ENCODE results near the gene SYT5. TPM values are rescaled to one million over a fixed set of nuclear protein-coding genes. Genes with fewer than 3 reads are reported as not detected.

Gene SYT5
- 1.3 and 2.0 TPM in 2 replicates for total RNA-seq (2013; cell fraction: nucleolus; rRNA removed)
- total RNA-seq (2014; rRNA removed): not detected in 2 replicates
- not detected in 2 replicates for total RNA-seq (2014; rRNA removed; fragmentation: Illumina TruSeq; extraction: Trizol)
- total RNA-seq (2021): not detected in 2 replicates
- not detected for polyA plus RNA-seq (2011; ENCODE audit: low read depth)
- polyA plus RNA-seq (2011; rRNA removed): 0.26 TPM in 1 of 2 replicates, not detected in the other
- polyA plus RNA-seq (2011; cell fraction: cytosol; rRNA removed): 0.21 and 0.30 TPM in 2 replicates
- polyA plus RNA-seq (2011; cell fraction: nucleus; rRNA removed): 0.13 and 0.30 TPM in 2 replicates
- polyA plus RNA-seq (2012): not detected in 2 replicates
- polyA plus RNA-seq (2014; fragmentation: Illumina TruSeq; extraction: Trizol): not detected in 2 replicates
- not detected for polyA plus RNA-seq (2014; fragmentation: Nextera tagmentation; extraction: Ambion mirVana)
- 0.09 and 0.79 TPM in 2 replicates for polyA plus RNA-seq (2014; rRNA removed)
- polyA plus RNA-seq (2016; fragmentation: Nextera tagmentation; extraction: Ambion mirVana): under 1 TPM in 1 of 2 experiments, not detected in 1; 0.04 TPM
- not detected in 2 replicates for polyA minus RNA-seq (2011; rRNA and poly(A)+ RNA removed)
- not detected in 2 replicates for polyA minus RNA-seq (2011; cell fraction: cytosol; rRNA and poly(A)+ RNA removed)
- not detected in 2 replicates for polyA minus RNA-seq (2011; cell fraction: nucleus; rRNA and poly(A)+ RNA removed)
- percentile 23 among the genes with signal in this experiment for Bru-seq, nascent RNA
- BruChase-seq, experiment 1, labeled RNA remaining after a 6-hour chase: percentile 22 among the genes with signal in this experiment
- BruChase-seq, experiment 2, labeled RNA remaining after a 2-hour chase: percentile 20 among the genes with signal in this experiment
- long read RNA-seq, experiment 1: 0 reads
- long read RNA-seq, experiment 2: 0 reads

DNA sequence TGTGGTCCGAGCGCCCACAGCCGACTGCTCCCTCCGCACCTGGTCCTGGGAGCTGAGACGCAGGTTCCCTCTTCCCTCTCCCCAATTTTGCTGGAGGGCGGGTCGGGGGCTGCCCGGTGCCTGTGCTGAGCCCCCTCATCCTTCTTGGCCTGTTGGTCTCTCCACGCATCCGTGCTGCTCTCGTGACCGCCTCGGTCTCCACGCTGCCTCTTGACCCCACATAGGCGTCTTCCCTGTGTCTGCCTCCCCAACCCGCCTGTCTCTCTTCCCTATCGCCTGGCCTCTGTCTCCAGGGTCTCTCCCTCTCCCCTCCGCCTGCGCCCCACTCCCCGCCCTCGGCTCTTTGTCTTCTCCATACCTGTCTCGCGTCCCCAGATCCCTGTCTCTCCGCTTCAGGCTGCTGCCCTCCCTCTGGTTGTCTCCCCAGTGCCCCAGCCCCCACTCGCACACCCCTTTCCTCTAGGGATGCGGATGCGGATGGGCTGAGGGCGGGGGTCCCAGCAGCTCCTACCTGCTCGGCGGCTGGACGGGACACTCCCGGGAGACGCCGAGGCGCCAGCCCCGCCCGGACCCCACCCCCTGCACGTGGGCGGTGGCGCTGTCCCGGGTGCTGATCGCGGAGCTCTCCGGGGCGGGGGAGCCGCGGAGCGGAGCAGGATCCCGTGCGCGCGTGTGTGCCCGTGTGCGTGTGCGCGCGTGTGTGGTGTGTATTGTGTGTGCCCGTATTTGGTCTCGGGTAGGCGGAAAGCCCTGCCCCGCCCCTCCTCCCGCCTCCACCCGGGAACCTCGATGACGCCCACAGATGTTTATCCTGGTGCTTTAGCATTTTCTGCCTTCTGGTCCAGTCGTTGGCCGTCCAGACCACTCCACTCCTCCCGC lies at the start of gene SYT5:
Gene SYT5 (minus strand): TSS at position 684 of the 879 bp plus-strand sequence. CDS start 1,248 bp downstream, outside the sequence.
- Histone ChIP-seq H3K27me3 (replicated peaks in 1 of 2; ENCODE audit: control insufficient read depth in 2 of 2, insufficient read depth in 2 of 2, low read length in 1 of 2) (no peaks in the 10 kb centered on the region; a peak in 2 of 4 replicates), H2AFZ (ENCODE audit: control insufficient read depth, low read depth, low read length) (peak within 1 kb of the TSS; percentile 61), H3K9ac (ENCODE audit: control insufficient read depth, insufficient read depth, low read length) (no peak within 1 kb of the TSS), H3K4me3 (peak within 1 kb of the TSS; percentile 35; the same call in 1 of the 2 replicates), H3K4me1 (ENCODE audit: control insufficient read depth, insufficient read depth, low read length) (peaks cover 12% of the 10 kb centered on the region), H3K36me3 (ENCODE audit: control insufficient read depth in 2 of 2, insufficient read depth in 2 of 2, low read length in 1 of 2) (no peaks in the 10 kb centered on the region), H3K79me2 (ENCODE audit: control insufficient read depth, insufficient read depth, low read length) (no peaks in the 10 kb centered on the region), H3K4me2 (ENCODE audit: control insufficient read depth, insufficient read depth) (peak within 1 kb of the TSS; percentile 77), H4K20me1 (ENCODE audit: control insufficient read depth, insufficient read depth) (no peaks in the 10 kb centered on the region), H3K27ac (ENCODE audit: control insufficient read depth, insufficient read depth) (no peak within 1 kb of the TSS), H3K9me3 (replicated peaks; ENCODE audit: control insufficient read depth, insufficient read depth, low read length) (no peaks in the 10 kb centered on the region; the same call in 2 of the 3 replicates)
- WGBS (ENCODE audit: insufficient coverage, insufficient replicate concordance, low lambda C conversion rate, missing lambda C conversion rate): 3% methylated on average over 30 of the region's 68 CpGs
- CTCF ChIA-PET: no interaction called here
- DNase-seq (ENCODE audit: low read depth, low spot score) (no peak), FAIRE-seq (no peak), ATAC-seq (peak; percentile 60)
- in situ Hi-C loops (cut with MboI): no loop called here
- intact Hi-C loops (cut with micrococcal nuclease; ENCODE audit: unreplicated experiment): no loop called here
- RAD21 ChIA-PET (ENCODE audit: unreplicated experiment): no interaction called here
- POLR2A ChIA-PET: interaction anchor here (0.7 kb wide), 1 partner anchor 501 kb away, joined by 3 read pairs; no protein-coding TSS in a partner anchor
- BruUV-seq (replicated peaks): no TSS peak
- SMC1A ChIA-PET (ENCODE audit: uncharacterized antibody, unreplicated experiment): interaction anchor here (1.3 kb wide), 1 partner anchor 75 kb away, joined by 3 read pairs; no protein-coding TSS in a partner anchor
- TF ChIP-seq, protein P1, sequence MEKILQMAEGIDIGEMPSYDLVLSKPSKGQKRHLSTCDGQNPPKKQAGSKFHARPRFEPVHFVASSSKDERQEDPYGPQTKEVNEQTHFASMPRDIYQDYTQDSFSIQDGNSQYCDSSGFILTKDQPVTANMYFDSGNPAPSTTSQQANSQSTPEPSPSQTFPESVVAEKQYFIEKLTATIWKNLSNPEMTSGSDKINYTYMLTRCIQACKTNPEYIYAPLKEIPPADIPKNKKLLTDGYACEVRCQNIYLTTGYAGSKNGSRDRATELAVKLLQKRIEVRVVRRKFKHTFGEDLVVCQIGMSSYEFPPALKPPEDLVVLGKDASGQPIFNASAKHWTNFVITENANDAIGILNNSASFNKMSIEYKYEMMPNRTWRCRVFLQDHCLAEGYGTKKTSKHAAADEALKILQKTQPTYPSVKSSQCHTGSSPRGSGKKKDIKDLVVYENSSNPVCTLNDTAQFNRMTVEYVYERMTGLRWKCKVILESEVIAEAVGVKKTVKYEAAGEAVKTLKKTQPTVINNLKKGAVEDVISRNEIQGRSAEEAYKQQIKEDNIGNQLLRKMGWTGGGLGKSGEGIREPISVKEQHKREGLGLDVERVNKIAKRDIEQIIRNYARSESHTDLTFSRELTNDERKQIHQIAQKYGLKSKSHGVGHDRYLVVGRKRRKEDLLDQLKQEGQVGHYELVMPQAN (conservative IDR thresholded peaks at IDR 0.05): no peak
- TF ChIP-seq, protein P2, sequence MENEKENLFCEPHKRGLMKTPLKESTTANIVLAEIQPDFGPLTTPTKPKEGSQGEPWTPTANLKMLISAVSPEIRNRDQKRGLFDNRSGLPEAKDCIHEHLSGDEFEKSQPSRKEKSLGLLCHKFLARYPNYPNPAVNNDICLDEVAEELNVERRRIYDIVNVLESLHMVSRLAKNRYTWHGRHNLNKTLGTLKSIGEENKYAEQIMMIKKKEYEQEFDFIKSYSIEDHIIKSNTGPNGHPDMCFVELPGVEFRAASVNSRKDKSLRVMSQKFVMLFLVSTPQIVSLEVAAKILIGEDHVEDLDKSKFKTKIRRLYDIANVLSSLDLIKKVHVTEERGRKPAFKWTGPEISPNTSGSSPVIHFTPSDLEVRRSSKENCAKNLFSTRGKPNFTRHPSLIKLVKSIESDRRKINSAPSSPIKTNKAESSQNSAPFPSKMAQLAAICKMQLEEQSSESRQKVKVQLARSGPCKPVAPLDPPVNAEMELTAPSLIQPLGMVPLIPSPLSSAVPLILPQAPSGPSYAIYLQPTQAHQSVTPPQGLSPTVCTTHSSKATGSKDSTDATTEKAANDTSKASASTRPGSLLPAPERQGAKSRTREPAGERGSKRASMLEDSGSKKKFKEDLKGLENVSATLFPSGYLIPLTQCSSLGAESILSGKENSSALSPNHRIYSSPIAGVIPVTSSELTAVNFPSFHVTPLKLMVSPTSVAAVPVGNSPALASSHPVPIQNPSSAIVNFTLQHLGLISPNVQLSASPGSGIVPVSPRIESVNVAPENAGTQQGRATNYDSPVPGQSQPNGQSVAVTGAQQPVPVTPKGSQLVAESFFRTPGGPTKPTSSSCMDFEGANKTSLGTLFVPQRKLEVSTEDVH (IDR thresholded peaks at IDR 0.05; ENCODE audit: low read depth, partially characterized antibody): no peak
- TF ChIP-seq YY1 (IDR thresholded peaks at IDR 0.05; ENCODE audit: low read depth, low read length): 0 out of 2 replicates have a peak, but pooled peaks have one; percentile 15
- 0 out of 2 replicates have a peak, but pooled peaks have one; percentile 56 for TF ChIP-seq SMARCA5 (IDR thresholded peaks at IDR 0.05)
- no peak for TF ChIP-seq JUND (IDR thresholded peaks at IDR 0.05; ENCODE audit: low read depth, low read length)
- no peak for TF ChIP-seq TCF12 (IDR thresholded peaks at IDR 0.05; ENCODE audit: low read depth, low read length)
- TF ChIP-seq HDAC2 (IDR thresholded peaks at IDR 0.05): no peak
- peak; percentile 13 for TF ChIP-seq MEF2B (IDR thresholded peaks at IDR 0.05; ENCODE audit: partially characterized antibody, poor library complexity, severe bottlenecking)
- TF ChIP-seq CREB1 (IDR thresholded peaks at IDR 0.05; ENCODE audit: low read depth): no peak
- peak; percentile 56 to 98 for TF ChIP-seq EGR1 (IDR thresholded peaks at IDR 0.05; ENCODE audit: borderline replicate concordance in 1 of 2, low read depth in 2 of 2, low read length in 2 of 2)
- no peak for TF ChIP-seq KDM1A (IDR thresholded peaks at IDR 0.05; ENCODE audit: borderline replicate concordance)
- TF ChIP-seq, protein P3, sequence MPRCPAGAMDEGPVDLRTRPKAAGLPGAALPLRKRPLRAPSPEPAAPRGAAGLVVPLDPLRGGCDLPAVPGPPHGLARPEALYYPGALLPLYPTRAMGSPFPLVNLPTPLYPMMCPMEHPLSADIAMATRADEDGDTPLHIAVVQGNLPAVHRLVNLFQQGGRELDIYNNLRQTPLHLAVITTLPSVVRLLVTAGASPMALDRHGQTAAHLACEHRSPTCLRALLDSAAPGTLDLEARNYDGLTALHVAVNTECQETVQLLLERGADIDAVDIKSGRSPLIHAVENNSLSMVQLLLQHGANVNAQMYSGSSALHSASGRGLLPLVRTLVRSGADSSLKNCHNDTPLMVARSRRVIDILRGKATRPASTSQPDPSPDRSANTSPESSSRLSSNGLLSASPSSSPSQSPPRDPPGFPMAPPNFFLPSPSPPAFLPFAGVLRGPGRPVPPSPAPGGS (IDR thresholded peaks at IDR 0.05; ENCODE audit: borderline replicate concordance, insufficient read depth, low read depth, low read length, poor library complexity, severe bottlenecking): no peak
